H1 (cell line): Measurements from ENCODE around the gene SLC9A5. TPM values are rescaled to one million over a fixed set of nuclear protein-coding genes. Genes with fewer than 3 reads are reported as not detected.

Source experiments
- BRCA1 ChIP-seq: IDR thresholded peaks from 2 replicates; pipeline ENCODE4 v1.6.1; 2012; ENCODE audit warnings: low read depth, low read length, improper control_type of control experiment
- CHD7 ChIP-seq: fragments of 300-600 bp; sonication (generic); IDR thresholded peaks from 2 replicates; pipeline ENCODE4 v1.7.1; 2012; ENCODE audit warnings: low read length, moderate library complexity, mild to moderate bottlenecking, inconsistent platforms; ENCODE audit not compliant: insufficient replicate concordance
- E2F6 ChIP-seq: IDR thresholded peaks from 2 replicates; pipeline ENCODE4 v1.6.1; 2012; ENCODE audit warnings: inconsistent platforms
- POU5F1 ChIP-seq: IDR thresholded peaks from 2 replicates; pipeline ENCODE4 v1.6.1; 2011; ENCODE audit warnings: low read depth, mild to moderate bottlenecking, low read length, moderate library complexity
- RFX5 ChIP-seq: IDR thresholded peaks from 2 replicates; pipeline ENCODE4 v1.6.1; 2011; ENCODE audit warnings: low read depth, low read length, improper control_type of control experiment, borderline replicate concordance
- TBP ChIP-seq: IDR thresholded peaks from 2 replicates; pipeline ENCODE4 v1.6.1; 2011; ENCODE audit warnings: low read depth, low read length, improper control_type of control experiment
- ZNF274 ChIP-seq: IDR thresholded peaks from 2 replicates; pipeline ENCODE4 v1.7.0; 2012; ENCODE audit warnings: low read length, borderline replicate concordance; ENCODE audit errors: extremely low read depth
- polyA plus RNA-seq, 7 experiments: library from polyadenylated mRNA; depleted of rRNA in 3 of 7; stranded (reverse) in 5 of 7; unstranded in 2 of 7; fragments of >200 nt in 5 of 7; fragments of 200-250 nt in 2 of 7; gene quantifications; 1 replicate in 5 of 7; 2 replicates in 1 of 7; 4 replicates in 1 of 7; pipeline versions ENCODE4 v1.2.1 to v1.2.3, GENCODE V29; 2011 to 2013; ENCODE audit warnings: missing spikeins in 2 of 7, mixed read lengths in 2 of 7
- total RNA-seq: library from RNA; stranded (reverse); fragmentation: NEBNext Ultra II Directional; extraction: Animal tissue kit (Norgen Biotek cat#: 25700); gene quantifications from 2 replicates; pipeline ENCODE4 v1.2.1, GENCODE V29; 2021

The SLC9A5 gene
- total and polyA plus RNA-seq, 2 of the 8 experiments (the other 6 are each of a cell fraction or from before 2014, with no cell fraction given), result 7.9 to 8.6 TPM

- TF ChIP-seq CHD7 (no peak), BRCA1 (no peak), TBP (no peak), E2F6 (no peak), RFX5 (no peak), POU5F1 (no peak), ZNF274 (no peak)
These were observed 39.2 kb upstream of the SLC9A5 start (continued) for GRCh38 chr16:67209565-67209964.
